ENCODE measurements around the gene ITGAV.

ITGAV gene

GRCh38 chr2:186590759-186591505 is 1.1 kb downstream of the ITGAV start:
- peak overlapping the region; percentile 80 for H3K9ac ChIP-seq (ENCODE audit: low read depth, low read length, poor library complexity, severe bottlenecking)
- no peaks in the 10 kb centered on the region for H3F3A ChIP-seq (ENCODE audit: low read depth)
- no peaks in the 10 kb centered on the region for H3K9me3 ChIP-seq (ENCODE audit: insufficient read depth, low read depth, low read length)
- H3K4me1 ChIP-seq (ENCODE audit: insufficient read depth, low read length, poor library complexity, severe bottlenecking), result peaks cover 3% of the 10 kb centered on the region
- no peaks in the 10 kb centered on the region for H3K9me2 ChIP-seq (replicated peaks; ENCODE audit: low read depth, low read length)
- peak overlapping the region; percentile 73 for H3K4me2 ChIP-seq (ENCODE audit: low read depth, low read length, poor library complexity, severe bottlenecking)
- H3K36me3 ChIP-seq (ENCODE audit: insufficient read depth, low read length), result no peaks in the 10 kb centered on the region
- TF ChIP-seq CTCF (conservative IDR thresholded peaks at IDR 0.05; ENCODE audit: low read length), result no peak
- TF ChIP-seq EZH2phosphoT487 (IDR thresholded peaks at IDR 0.05; ENCODE audit: borderline replicate concordance), result no peak
- peak overlapping the region; percentile 79 for H3K4me3 ChIP-seq (ENCODE audit: low read length, poor library complexity, severe bottlenecking)
- H3K79me2 ChIP-seq (ENCODE audit: insufficient read depth, low read length), result peaks cover 38% of the 10 kb centered on the region
- H3K27me3 ChIP-seq (ENCODE audit: insufficient read depth, low read length, poor library complexity, severe bottlenecking), result no peaks in the 10 kb centered on the region
- H4K20me1 ChIP-seq (ENCODE audit: insufficient read depth, low read length, poor library complexity, severe bottlenecking), result no peaks in the 10 kb centered on the region
- H2AFZ ChIP-seq (ENCODE audit: low read length), result peak overlapping the region; percentile 90

DNA sequence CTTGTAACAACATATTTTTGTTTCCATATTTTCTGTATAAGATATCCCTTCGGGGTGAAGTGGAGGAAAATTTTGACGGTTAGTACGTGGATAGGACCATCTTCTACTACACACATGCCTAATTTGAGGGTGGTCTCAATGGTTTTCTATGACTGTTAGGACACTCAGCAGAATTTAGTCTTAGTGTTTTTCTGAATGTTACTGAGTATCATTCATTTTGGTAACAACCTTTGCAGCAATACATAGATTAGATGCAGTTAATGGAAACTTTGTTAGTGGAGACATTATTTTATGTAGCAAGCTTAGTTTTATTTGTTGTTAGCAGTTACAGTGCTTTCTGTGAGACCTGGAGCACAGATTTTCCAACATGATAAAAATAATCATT is 1.6 kb downstream of the ITGAV start:
- H3K79me2 ChIP-seq (ENCODE audit: insufficient read depth, low read length), result peaks cover 38% of the 10 kb centered on the region
- no peaks in the 10 kb centered on the region for H3K9me2 ChIP-seq (replicated peaks; ENCODE audit: low read depth, low read length)
- no peaks in the 10 kb centered on the region for H3K9me3 ChIP-seq (ENCODE audit: insufficient read depth, low read depth, low read length)
- peak overlapping the region; percentile 80 for H3K9ac ChIP-seq (ENCODE audit: low read depth, low read length, poor library complexity, severe bottlenecking)
- peak overlapping the region; percentile 79 for H3K4me3 ChIP-seq (ENCODE audit: low read length, poor library complexity, severe bottlenecking)
- TF ChIP-seq CTCF (conservative IDR thresholded peaks at IDR 0.05; ENCODE audit: low read length), result no peak
- no peak for TF ChIP-seq EZH2phosphoT487 (IDR thresholded peaks at IDR 0.05; ENCODE audit: borderline replicate concordance)
- no peaks in the 10 kb centered on the region for H3F3A ChIP-seq (ENCODE audit: low read depth)
- H4K20me1 ChIP-seq (ENCODE audit: insufficient read depth, low read length, poor library complexity, severe bottlenecking), result no peaks in the 10 kb centered on the region
- H3K36me3 ChIP-seq (ENCODE audit: insufficient read depth, low read length), result no peaks in the 10 kb centered on the region
- peak overlapping the region; percentile 73 for H3K4me2 ChIP-seq (ENCODE audit: low read depth, low read length, poor library complexity, severe bottlenecking)
- peaks cover 3% of the 10 kb centered on the region for H3K4me1 ChIP-seq (ENCODE audit: insufficient read depth, low read length, poor library complexity, severe bottlenecking)
- no peaks in the 10 kb centered on the region for H3K27me3 ChIP-seq (ENCODE audit: insufficient read depth, low read length, poor library complexity, severe bottlenecking)
- no peak overlapping the region for H2AFZ ChIP-seq (ENCODE audit: low read length)

- no peaks in the 10 kb centered on the region for H3K9me2 ChIP-seq (replicated peaks; ENCODE audit: low read depth, low read length)
- H3K9me3 ChIP-seq (ENCODE audit: insufficient read depth, low read depth, low read length), result no peaks in the 10 kb centered on the region
- no peaks in the 10 kb centered on the region for H3K27me3 ChIP-seq (ENCODE audit: insufficient read depth, low read length, poor library complexity, severe bottlenecking)
- peak overlapping the region; percentile 35 for H3K9ac ChIP-seq (ENCODE audit: low read depth, low read length, poor library complexity, severe bottlenecking)
- no peaks in the 10 kb centered on the region for H3F3A ChIP-seq (ENCODE audit: low read depth)
- peak overlapping the region; percentile 79 for H3K4me3 ChIP-seq (ENCODE audit: low read length, poor library complexity, severe bottlenecking)
- no peaks in the 10 kb centered on the region for H4K20me1 ChIP-seq (ENCODE audit: insufficient read depth, low read length, poor library complexity, severe bottlenecking)
- H2AFZ ChIP-seq (ENCODE audit: low read length), result no peak overlapping the region
- TF ChIP-seq CTCF (conservative IDR thresholded peaks at IDR 0.05; ENCODE audit: low read length) (no peak), EZH2phosphoT487 (IDR thresholded peaks at IDR 0.05; ENCODE audit: borderline replicate concordance) (no peak)
- peak overlapping the region; percentile 73 for H3K4me2 ChIP-seq (ENCODE audit: low read depth, low read length, poor library complexity, severe bottlenecking)
- H3K79me2 ChIP-seq (ENCODE audit: insufficient read depth, low read length), result peaks cover 43% of the 10 kb centered on the region
- no peaks in the 10 kb centered on the region for H3K36me3 ChIP-seq (ENCODE audit: insufficient read depth, low read length)
- peaks cover 6% of the 10 kb centered on the region for H3K4me1 ChIP-seq (ENCODE audit: insufficient read depth, low read length, poor library complexity, severe bottlenecking)
Observed at GRCh38 chr2:186592137-186592875, 2.5 kb downstream of the ITGAV start.
